ENCODE data around the gene TPP2.

The TPP2 gene

GRCh38 chr13:102657630-102658029 is 60.8 kb downstream of the TPP2 start:
- in situ Hi-C loops (cut with MboI; ENCODE audit: low pct_unique_long_range_greater_than_20kb, low sequenced_read_pairs, unreplicated experiment) = no loop called here

GRCh38 chr13:102658660-102659059 is 61.9 kb downstream of the TPP2 start:
- no peak for TF ChIP-seq CTCF (IDR thresholded peaks at IDR 0.05; ENCODE audit: extremely low read depth, insufficient read depth, missing control alignments)
- in situ Hi-C loops (cut with MboI; ENCODE audit: low pct_unique_long_range_greater_than_20kb, low sequenced_read_pairs, unreplicated experiment) = no loop called here
- no peak for DNase-seq (ENCODE audit: low spot score)

More at GRCh38 chr13:102657630-102658029, 60.8 kb downstream of the TPP2 start:
- TF ChIP-seq CTCF (IDR thresholded peaks at IDR 0.05; ENCODE audit: extremely low read depth, insufficient read depth, missing control alignments) = no peak
- no peak for DNase-seq (ENCODE audit: low spot score)

- DNase-seq (ENCODE audit: low spot score) = no peak
- in situ Hi-C loops (cut with MboI; ENCODE audit: low pct_unique_long_range_greater_than_20kb, low sequenced_read_pairs, unreplicated experiment) = no loop called here
- TF ChIP-seq CTCF (IDR thresholded peaks at IDR 0.05; ENCODE audit: extremely low read depth, insufficient read depth, missing control alignments) = no peak
Observed at GRCh38 chr13:102659168-102659713, 62.5 kb downstream of the TPP2 start.

GRCh38 chr13:102667023-102667422 is 70.2 kb downstream of the TPP2 start:
- in situ Hi-C loops (cut with MboI; ENCODE audit: low pct_unique_long_range_greater_than_20kb, low sequenced_read_pairs, unreplicated experiment) = no loop called here
- DNase-seq (ENCODE audit: low spot score) = no peak
- TF ChIP-seq CTCF (IDR thresholded peaks at IDR 0.05; ENCODE audit: extremely low read depth, insufficient read depth, missing control alignments) = no peak

- no peak for DNase-seq (ENCODE audit: low spot score)
- in situ Hi-C loops (cut with MboI; ENCODE audit: low pct_unique_long_range_greater_than_20kb, low sequenced_read_pairs, unreplicated experiment) = no loop called here
- TF ChIP-seq CTCF (IDR thresholded peaks at IDR 0.05; ENCODE audit: extremely low read depth, insufficient read depth, missing control alignments) = no peak
Observed at GRCh38 chr13:102667911-102668310, 71.1 kb downstream of the TPP2 start.

- TF ChIP-seq CTCF (IDR thresholded peaks at IDR 0.05; ENCODE audit: extremely low read depth, insufficient read depth, missing control alignments) = no peak
- in situ Hi-C loops (cut with MboI; ENCODE audit: low pct_unique_long_range_greater_than_20kb, low sequenced_read_pairs, unreplicated experiment) = no loop called here
- no peak for DNase-seq (ENCODE audit: low spot score)
Observed at GRCh38 chr13:102670130-102670529, 73.3 kb downstream of the TPP2 start.

- no peak for DNase-seq (ENCODE audit: low spot score)
- in situ Hi-C loops (cut with MboI; ENCODE audit: low pct_unique_long_range_greater_than_20kb, low sequenced_read_pairs, unreplicated experiment) = no loop called here
- no peak for TF ChIP-seq CTCF (IDR thresholded peaks at IDR 0.05; ENCODE audit: extremely low read depth, insufficient read depth, missing control alignments)
Observed at GRCh38 chr13:102675115-102675514, 78.3 kb downstream of the TPP2 start.
